GM19468 (cell line): ENCODE measurements around the gene WDR38.
"Not testable (repeated sequence)": the region's sequence is repeated elsewhere in the genome, so short reads cannot be mapped to it uniquely, and the experiment has no call there.

ENCODE experiments used
- ATAC-seq: cut with Tn5 transposase; IDR thresholded peaks from one replicate; pipeline ENCODE4 v1.9.1; 2021; ENCODE audit warnings: mild to moderate bottlenecking, moderate library complexity, moderate number of reproducible peaks; ENCODE audit not compliant: unreplicated experiment; ENCODE audit errors: extremely low read depth

WDR38 gene

GRCh38 chr9:124831642-124832364 lies 21.5 kb upstream of the WDR38 start:
- ATAC-seq, result no peak

- ATAC-seq, result no peak
Observed at GRCh38 chr9:124834591-124834990, 18.7 kb upstream of the WDR38 start.

GRCh38 chr9:124835026-124835557 lies 18.2 kb upstream of the WDR38 start:
- ATAC-seq, result no peak

- not testable (repeated sequence) for ATAC-seq
Observed at GRCh38 chr9:124838132-124838531, 15.1 kb upstream of the WDR38 start.

GRCh38 chr9:124838567-124839275 lies 14.5 kb upstream of the WDR38 start:
- ATAC-seq, result not testable (repeated sequence)

GRCh38 chr9:124839612-124840299 lies 13.5 kb upstream of the WDR38 start:
- ATAC-seq, result no peak

- ATAC-seq, result no peak
Observed at GRCh38 chr9:124840300-124840833, 12.9 kb upstream of the WDR38 start.

- no peak for ATAC-seq
Observed at GRCh38 chr9:124841075-124841821, 12.0 kb upstream of the WDR38 start.

- ATAC-seq, result no peak
Observed at GRCh38 chr9:124843456-124844034, 9.7 kb upstream of the WDR38 start.

- ATAC-seq, result no peak
Observed at GRCh38 chr9:124844291-124844690, 9.0 kb upstream of the WDR38 start.

- ATAC-seq, result not testable (repeated sequence)
Observed at GRCh38 chr9:124846467-124846866, 6.8 kb upstream of the WDR38 start.

GRCh38 chr9:124846969-124847368 lies 6.3 kb upstream of the WDR38 start:
- no peak for ATAC-seq

GRCh38 chr9:124849801-124850200 lies 3.5 kb upstream of the WDR38 start:
- ATAC-seq, result no peak

GRCh38 chr9:124852121-124852828 lies 985 bp upstream of the WDR38 start:
- no peak for ATAC-seq

GRCh38 chr9:124853605-124854143 lies 414 bp downstream of the WDR38 start:
- ATAC-seq, result no peak

GRCh38 chr9:124854161-124854560 lies 901 bp downstream of the WDR38 start:
- no peak for ATAC-seq

- no peak for ATAC-seq
Observed at GRCh38 chr9:124854822-124855221, 1.6 kb downstream of the WDR38 start.

GRCh38 chr9:124855566-124855943 lies 2.3 kb downstream of the WDR38 start:
- no peak for ATAC-seq
